ENCODE measurements around the gene ZSCAN20. TPM values are rescaled to one million over a fixed set of nuclear protein-coding genes. Genes with fewer than 3 reads are reported as not detected.

ZSCAN20 gene
- total and polyA plus RNA-seq, 4 donors = 0.48 to 2.3 (median 1.3) TPM

GRCh38 chr1:33532936-33533335, 60.5 kb downstream of the ZSCAN20 start:
- H3K36me3 ChIP-seq (ENCODE audit: control insufficient read depth in 4 of 4, insufficient read depth in 3 of 4, low read depth in 1 of 4, low read length in 3 of 4) = no peaks in the 10 kb centered on the region

GRCh38 chr1:33535334-33535733, 62.9 kb downstream of the ZSCAN20 start:
- Histone ChIP-seq H3K27ac (ENCODE audit: low read depth in 1 of 2, low read length in 2 of 2) (no peak overlapping the region), H3K36me3 (ENCODE audit: control insufficient read depth in 4 of 4, insufficient read depth in 3 of 4, low read depth in 1 of 4, low read length in 3 of 4) (no peaks in the 10 kb centered on the region), H3K4me3 (ENCODE audit: low read depth in 1 of 3, low read length in 3 of 3) (no peak overlapping the region), H3K9me3 (ENCODE audit: control insufficient read depth in 4 of 4, low read length in 3 of 4) (no peaks in the 10 kb centered on the region), H3K27me3 (ENCODE audit: control insufficient read depth in 4 of 4, insufficient read depth in 4 of 4, low read length in 3 of 4) (peaks cover 0 to 5% (median 0%) of the 10 kb centered on the region in 4 donors), H3K9ac (ENCODE audit: low read depth in 1 of 2, low read length in 2 of 2) (no peak overlapping the region), H3K4me1 (ENCODE audit: control insufficient read depth in 4 of 4, insufficient read depth in 4 of 4, low read length in 3 of 4) (no peaks in the 10 kb centered on the region)
- WGBS = 61% methylated on average over 2 of the region's 2 CpGs
- DNase-seq (ENCODE audit: low spot score) = no peak
- TF ChIP-seq MAX (IDR thresholded peaks at IDR 0.05) (no peak), FOXA1 (IDR thresholded peaks at IDR 0.05) (no peak), YY1 (IDR thresholded peaks at IDR 0.05) (no peak), CTCF (IDR thresholded peaks at IDR 0.05; ENCODE audit: low read depth, low read length, missing input control) (no peak), HNF4G (IDR thresholded peaks at IDR 0.05) (no peak), REST (IDR thresholded peaks at IDR 0.05) (no peak), TAF1 (conservative IDR thresholded peaks at IDR 0.05) (no peak), GABPA (IDR thresholded peaks at IDR 0.05 in 1 of 2, conservative IDR thresholded peaks at IDR 0.05 in 1 of 2) (no peak)

More at GRCh38 chr1:33532936-33533335, 60.5 kb downstream of the ZSCAN20 start:
- no peak for DNase-seq (ENCODE audit: low spot score)
- Histone ChIP-seq H3K9me3 (ENCODE audit: control insufficient read depth in 4 of 4, low read length in 3 of 4) (no peaks in the 10 kb centered on the region), H3K27ac (ENCODE audit: low read depth in 1 of 2, low read length in 2 of 2) (no peak overlapping the region), H3K4me3 (ENCODE audit: low read depth in 1 of 3, low read length in 3 of 3) (no peak overlapping the region), H3K27me3 (ENCODE audit: control insufficient read depth in 4 of 4, insufficient read depth in 4 of 4, low read length in 3 of 4) (peaks cover 0 to 5% (median 0%) of the 10 kb centered on the region in 4 donors), H3K9ac (ENCODE audit: low read depth in 1 of 2, low read length in 2 of 2) (no peak overlapping the region), H3K4me1 (ENCODE audit: control insufficient read depth in 4 of 4, insufficient read depth in 4 of 4, low read length in 3 of 4) (no peaks in the 10 kb centered on the region)
- 86% methylated on average over 13 of the region's 13 CpGs for WGBS
- TF ChIP-seq MAX (IDR thresholded peaks at IDR 0.05) (no peak), NR2F2 (IDR thresholded peaks at IDR 0.05) (no peak), FOXA1 (IDR thresholded peaks at IDR 0.05) (no peak), HNF4G (IDR thresholded peaks at IDR 0.05) (no peak), FOXA2 (IDR thresholded peaks at IDR 0.05) (no peak), GABPA (IDR thresholded peaks at IDR 0.05 in 1 of 2, conservative IDR thresholded peaks at IDR 0.05 in 1 of 2) (no peak), CTCF (IDR thresholded peaks at IDR 0.05; ENCODE audit: low read depth, low read length, missing input control) (no peak), TAF1 (conservative IDR thresholded peaks at IDR 0.05) (no peak), SP1 (IDR thresholded peaks at IDR 0.05) (no peak), ZBTB33 (IDR thresholded peaks at IDR 0.05) (no peak), YY1 (IDR thresholded peaks at IDR 0.05) (no peak)
- TF ChIP-seq, protein P1, sequence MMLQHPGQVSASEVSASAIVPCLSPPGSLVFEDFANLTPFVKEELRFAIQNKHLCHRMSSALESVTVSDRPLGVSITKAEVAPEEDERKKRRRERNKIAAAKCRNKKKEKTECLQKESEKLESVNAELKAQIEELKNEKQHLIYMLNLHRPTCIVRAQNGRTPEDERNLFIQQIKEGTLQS (IDR thresholded peaks at IDR 0.05) = no peak

Data from liver (tissue), 9 donors.